ENCODE results near the gene EME2.

DNA sequence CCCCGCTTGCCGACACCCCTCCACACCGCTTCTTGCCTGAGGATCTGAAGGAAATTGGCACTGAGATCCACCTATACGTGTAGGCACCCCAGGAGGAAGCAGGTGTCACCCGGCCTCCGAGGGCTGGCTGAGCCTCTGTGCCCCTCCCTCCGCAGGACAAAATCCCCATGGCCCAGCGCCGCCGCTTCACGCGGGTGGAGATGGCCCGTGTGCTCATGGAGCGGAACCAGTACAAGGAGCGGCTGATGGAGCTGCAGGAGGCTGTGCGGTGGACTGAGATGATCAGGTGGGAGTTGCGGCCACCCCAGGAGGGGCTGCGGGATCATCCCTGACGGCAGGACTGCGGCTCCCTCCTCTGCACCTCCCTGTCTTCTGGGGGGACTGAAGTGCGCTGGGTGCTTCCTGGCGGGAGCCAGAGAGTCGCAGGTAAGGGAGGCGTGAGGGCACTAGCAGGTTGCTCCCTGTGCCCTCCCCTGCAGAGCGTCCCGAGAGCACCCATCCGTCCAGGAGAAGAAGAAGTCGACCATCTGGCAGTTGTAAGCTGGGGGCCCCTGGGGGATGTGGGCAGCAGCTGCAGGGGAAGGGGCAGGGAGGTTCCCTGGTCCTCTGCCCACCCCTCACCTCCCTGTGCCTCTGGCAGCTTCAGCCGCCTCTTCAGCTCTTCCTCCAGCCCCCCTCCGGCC is 10.3 kb upstream of the EME2 start:
- TF ChIP-seq, protein P1, sequence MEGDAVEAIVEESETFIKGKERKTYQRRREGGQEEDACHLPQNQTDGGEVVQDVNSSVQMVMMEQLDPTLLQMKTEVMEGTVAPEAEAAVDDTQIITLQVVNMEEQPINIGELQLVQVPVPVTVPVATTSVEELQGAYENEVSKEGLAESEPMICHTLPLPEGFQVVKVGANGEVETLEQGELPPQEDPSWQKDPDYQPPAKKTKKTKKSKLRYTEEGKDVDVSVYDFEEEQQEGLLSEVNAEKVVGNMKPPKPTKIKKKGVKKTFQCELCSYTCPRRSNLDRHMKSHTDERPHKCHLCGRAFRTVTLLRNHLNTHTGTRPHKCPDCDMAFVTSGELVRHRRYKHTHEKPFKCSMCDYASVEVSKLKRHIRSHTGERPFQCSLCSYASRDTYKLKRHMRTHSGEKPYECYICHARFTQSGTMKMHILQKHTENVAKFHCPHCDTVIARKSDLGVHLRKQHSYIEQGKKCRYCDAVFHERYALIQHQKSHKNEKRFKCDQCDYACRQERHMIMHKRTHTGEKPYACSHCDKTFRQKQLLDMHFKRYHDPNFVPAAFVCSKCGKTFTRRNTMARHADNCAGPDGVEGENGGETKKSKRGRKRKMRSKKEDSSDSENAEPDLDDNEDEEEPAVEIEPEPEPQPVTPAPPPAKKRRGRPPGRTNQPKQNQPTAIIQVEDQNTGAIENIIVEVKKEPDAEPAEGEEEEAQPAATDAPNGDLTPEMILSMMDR (IDR thresholded peaks at IDR 0.05), result no peak
- TF ChIP-seq POLR2A (IDR thresholded peaks at IDR 0.05) (no peak), POLR2AphosphoS5 (IDR thresholded peaks at IDR 0.05) (no peak)

All from upper lobe of left lung (tissue), 4 donors.